ENCODE measurements around the gene NCAM2. TPM values are rescaled to one million over a fixed set of nuclear protein-coding genes. Genes with fewer than 3 reads are reported as not detected.

Gene NCAM2
- total RNA-seq, 1 donor from 2014 or later: 4.3 TPM

GRCh38 chr21:21074305-21074704 is 76.1 kb downstream of the NCAM2 start:
- Mint-ChIP-seq H3K4me1 (ENCODE audit: low read depth, unreplicated experiment) (no peaks in the 10 kb centered on the region), H3K27ac (ENCODE audit: unreplicated experiment) (no peak overlapping the region), H3K9me3 (ENCODE audit: unreplicated experiment) (no peaks in the 10 kb centered on the region), H3K27me3 (ENCODE audit: unreplicated experiment) (peaks cover 1% of the 10 kb centered on the region), H3K4me3 (ENCODE audit: unreplicated experiment) (no peak overlapping the region), H3K36me3 (ENCODE audit: unreplicated experiment) (no peaks in the 10 kb centered on the region)
- no peak for TF ChIP-seq CTCF (IDR thresholded peaks at IDR 0.05; ENCODE audit: partially characterized antibody, unreplicated experiment)
- no peak for DNase-seq

GRCh38 chr21:21076051-21076450 is 77.8 kb downstream of the NCAM2 start:
- no peak overlapping the region for H3K27ac Mint-ChIP-seq (ENCODE audit: unreplicated experiment)
- H3K27me3 Mint-ChIP-seq (ENCODE audit: unreplicated experiment): peaks cover 1% of the 10 kb centered on the region
- no peak overlapping the region for H3K4me3 Mint-ChIP-seq (ENCODE audit: unreplicated experiment)
- H3K9me3 Mint-ChIP-seq (ENCODE audit: unreplicated experiment): no peaks in the 10 kb centered on the region
- TF ChIP-seq CTCF (IDR thresholded peaks at IDR 0.05; ENCODE audit: partially characterized antibody, unreplicated experiment): no peak
- no peaks in the 10 kb centered on the region for H3K36me3 Mint-ChIP-seq (ENCODE audit: unreplicated experiment)
- H3K4me1 Mint-ChIP-seq (ENCODE audit: low read depth, unreplicated experiment): no peaks in the 10 kb centered on the region
- DNase-seq: no peak

- H3K36me3 Mint-ChIP-seq (ENCODE audit: unreplicated experiment): no peaks in the 10 kb centered on the region
- no peaks in the 10 kb centered on the region for H3K4me1 Mint-ChIP-seq (ENCODE audit: low read depth, unreplicated experiment)
- H3K4me3 Mint-ChIP-seq (ENCODE audit: unreplicated experiment): no peak overlapping the region
- TF ChIP-seq CTCF (IDR thresholded peaks at IDR 0.05; ENCODE audit: partially characterized antibody, unreplicated experiment): no peak
- H3K9me3 Mint-ChIP-seq (ENCODE audit: unreplicated experiment): no peaks in the 10 kb centered on the region
- H3K27ac Mint-ChIP-seq (ENCODE audit: unreplicated experiment): no peak overlapping the region
- DNase-seq: no peak
- H3K27me3 Mint-ChIP-seq (ENCODE audit: unreplicated experiment): peaks cover 1% of the 10 kb centered on the region
These were observed 78.3 kb downstream of the NCAM2 start for GRCh38 chr21:21076491-21076890.

GRCh38 chr21:21079646-21080045 is 81.4 kb downstream of the NCAM2 start:
- no peak for TF ChIP-seq CTCF (IDR thresholded peaks at IDR 0.05; ENCODE audit: partially characterized antibody, unreplicated experiment)
- Mint-ChIP-seq H3K27me3 (ENCODE audit: unreplicated experiment) (peaks cover 1% of the 10 kb centered on the region), H3K4me1 (ENCODE audit: low read depth, unreplicated experiment) (no peaks in the 10 kb centered on the region), H3K9me3 (ENCODE audit: unreplicated experiment) (no peaks in the 10 kb centered on the region), H3K4me3 (ENCODE audit: unreplicated experiment) (no peak overlapping the region), H3K36me3 (ENCODE audit: unreplicated experiment) (no peaks in the 10 kb centered on the region), H3K27ac (ENCODE audit: unreplicated experiment) (no peak overlapping the region)
- DNase-seq: no peak

GRCh38 chr21:21084179-21084578 is 86.0 kb downstream of the NCAM2 start:
- TF ChIP-seq CTCF (IDR thresholded peaks at IDR 0.05; ENCODE audit: partially characterized antibody, unreplicated experiment): no peak
- no peak overlapping the region for H3K27ac Mint-ChIP-seq (ENCODE audit: unreplicated experiment)

More at GRCh38 chr21:21084179-21084578, 86.0 kb downstream of the NCAM2 start:
- Mint-ChIP-seq H3K27me3 (ENCODE audit: unreplicated experiment) (no peaks in the 10 kb centered on the region), H3K36me3 (ENCODE audit: unreplicated experiment) (no peaks in the 10 kb centered on the region), H3K4me1 (ENCODE audit: low read depth, unreplicated experiment) (no peaks in the 10 kb centered on the region), H3K9me3 (ENCODE audit: unreplicated experiment) (no peaks in the 10 kb centered on the region), H3K4me3 (ENCODE audit: unreplicated experiment) (no peak overlapping the region)
- DNase-seq: no peak

Measured in glutamatergic neuron (in vitro differentiated cells).